HG02973 (cell line): ENCODE results near the gene KISS1R.
"Not testable (repeated sequence)": the region's sequence is repeated elsewhere in the genome, so short reads cannot be mapped to it uniquely, and the experiment has no call there.

Experiments
- ATAC-seq: cut with Tn5 transposase; IDR thresholded peaks from one replicate; pipeline ENCODE4 v1.9.1; 2021; ENCODE audit warnings: moderate library complexity; ENCODE audit not compliant: unreplicated experiment

The KISS1R gene

GRCh38 chr19:881385-882071 lies 35.6 kb upstream of the KISS1R start:
- ATAC-seq: no peak

GRCh38 chr19:882871-883497 lies 34.1 kb upstream of the KISS1R start:
- ATAC-seq: no peak

GRCh38 chr19:883661-884211 lies 33.4 kb upstream of the KISS1R start:
- no peak for ATAC-seq

GRCh38 chr19:884420-885211 lies 32.5 kb upstream of the KISS1R start:
- no peak for ATAC-seq

GRCh38 chr19:885536-886224 lies 31.5 kb upstream of the KISS1R start:
- no peak for ATAC-seq

GRCh38 chr19:887072-887471 lies 30.1 kb upstream of the KISS1R start:
- no peak for ATAC-seq

- ATAC-seq: no peak
These were observed 29.5 kb upstream of the KISS1R start for GRCh38 chr19:887599-887998.

GRCh38 chr19:888581-889385 lies 28.4 kb upstream of the KISS1R start:
- no peak for ATAC-seq

GRCh38 chr19:889662-890295 lies 27.4 kb upstream of the KISS1R start:
- no peak for ATAC-seq

- ATAC-seq: no peak
These were observed 26.3 kb upstream of the KISS1R start for GRCh38 chr19:890831-891230.

GRCh38 chr19:891421-892200 lies 25.5 kb upstream of the KISS1R start:
- ATAC-seq: not testable (repeated sequence)

- ATAC-seq: peak; percentile 9
These were observed 24.8 kb upstream of the KISS1R start for GRCh38 chr19:892243-892893.

GRCh38 chr19:892894-893689 lies 24.0 kb upstream of the KISS1R start, which contains the start of the genes MED16 and RNU6-9:
Gene MED16, minus strand, starts transcription at chr19:893187. Its CDS starts 2,056 bp downstream, at chr19:891131.
Gene RNU6-9, plus strand, starts transcription at chr19:893484.
- ATAC-seq: peak; percentile 77

GRCh38 chr19:896434-896833 lies 20.7 kb upstream of the KISS1R start:
- ATAC-seq: no peak

GRCh38 chr19:896999-897398 lies 20.1 kb upstream of the KISS1R start:
- ATAC-seq: no peak

- ATAC-seq: no peak
These were observed 19.6 kb upstream of the KISS1R start for GRCh38 chr19:897442-898039.

GRCh38 chr19:898663-899062 lies 18.5 kb upstream of the KISS1R start:
- no peak for ATAC-seq
